Measurements from ENCODE around the gene ZFR. TPM values are rescaled to one million over a fixed set of nuclear protein-coding genes. Genes with fewer than 3 reads are reported as not detected.
"Not testable (repeated sequence)": the region's sequence is repeated elsewhere in the genome, so short reads cannot be mapped to it uniquely, and the experiment has no call there.

Gene ZFR
- total RNA-seq, 2 donors from 2014 or later, result 45.0 to 51.8 TPM

DNA sequence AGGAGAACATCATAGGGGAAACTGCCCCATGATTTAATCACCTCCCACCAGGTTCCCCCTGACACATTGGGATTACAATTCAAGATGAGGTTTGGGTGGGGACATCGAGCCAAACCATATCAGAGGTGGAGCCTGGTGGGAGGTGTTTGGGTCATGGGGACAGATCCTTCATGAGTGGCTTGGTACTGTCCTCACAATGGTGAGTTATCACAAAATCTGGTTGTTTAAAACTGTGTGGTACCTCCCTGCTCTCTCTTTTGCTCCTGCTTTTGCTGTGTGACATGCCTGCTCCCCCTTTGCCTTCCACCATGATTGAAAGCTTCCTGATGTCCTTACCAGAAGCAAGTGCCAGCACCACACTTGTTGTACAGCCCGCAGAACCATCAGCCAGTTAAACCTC is 16.2 kb upstream of the ZFR start:
- intact Hi-C loops (cut with DNase I), result no loop called here
- Histone ChIP-seq H3K9me3 (no peaks in the 10 kb centered on the region), H3K36me3 (no peaks in the 10 kb centered on the region), H3K27ac (no peak overlapping the region), H3K4me1 (no peaks in the 10 kb centered on the region), H3K9ac (ENCODE audit: low read depth in 2 of 2, low read length in 2 of 2) (no peak overlapping the region), H3K27me3 (no peaks in the 10 kb centered on the region), H3K4me3 (no peak overlapping the region)
- TF ChIP-seq, protein P1, sequence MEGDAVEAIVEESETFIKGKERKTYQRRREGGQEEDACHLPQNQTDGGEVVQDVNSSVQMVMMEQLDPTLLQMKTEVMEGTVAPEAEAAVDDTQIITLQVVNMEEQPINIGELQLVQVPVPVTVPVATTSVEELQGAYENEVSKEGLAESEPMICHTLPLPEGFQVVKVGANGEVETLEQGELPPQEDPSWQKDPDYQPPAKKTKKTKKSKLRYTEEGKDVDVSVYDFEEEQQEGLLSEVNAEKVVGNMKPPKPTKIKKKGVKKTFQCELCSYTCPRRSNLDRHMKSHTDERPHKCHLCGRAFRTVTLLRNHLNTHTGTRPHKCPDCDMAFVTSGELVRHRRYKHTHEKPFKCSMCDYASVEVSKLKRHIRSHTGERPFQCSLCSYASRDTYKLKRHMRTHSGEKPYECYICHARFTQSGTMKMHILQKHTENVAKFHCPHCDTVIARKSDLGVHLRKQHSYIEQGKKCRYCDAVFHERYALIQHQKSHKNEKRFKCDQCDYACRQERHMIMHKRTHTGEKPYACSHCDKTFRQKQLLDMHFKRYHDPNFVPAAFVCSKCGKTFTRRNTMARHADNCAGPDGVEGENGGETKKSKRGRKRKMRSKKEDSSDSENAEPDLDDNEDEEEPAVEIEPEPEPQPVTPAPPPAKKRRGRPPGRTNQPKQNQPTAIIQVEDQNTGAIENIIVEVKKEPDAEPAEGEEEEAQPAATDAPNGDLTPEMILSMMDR (IDR thresholded peaks at IDR 0.05), result no peak
- DNase-seq, result no peak

DNA sequence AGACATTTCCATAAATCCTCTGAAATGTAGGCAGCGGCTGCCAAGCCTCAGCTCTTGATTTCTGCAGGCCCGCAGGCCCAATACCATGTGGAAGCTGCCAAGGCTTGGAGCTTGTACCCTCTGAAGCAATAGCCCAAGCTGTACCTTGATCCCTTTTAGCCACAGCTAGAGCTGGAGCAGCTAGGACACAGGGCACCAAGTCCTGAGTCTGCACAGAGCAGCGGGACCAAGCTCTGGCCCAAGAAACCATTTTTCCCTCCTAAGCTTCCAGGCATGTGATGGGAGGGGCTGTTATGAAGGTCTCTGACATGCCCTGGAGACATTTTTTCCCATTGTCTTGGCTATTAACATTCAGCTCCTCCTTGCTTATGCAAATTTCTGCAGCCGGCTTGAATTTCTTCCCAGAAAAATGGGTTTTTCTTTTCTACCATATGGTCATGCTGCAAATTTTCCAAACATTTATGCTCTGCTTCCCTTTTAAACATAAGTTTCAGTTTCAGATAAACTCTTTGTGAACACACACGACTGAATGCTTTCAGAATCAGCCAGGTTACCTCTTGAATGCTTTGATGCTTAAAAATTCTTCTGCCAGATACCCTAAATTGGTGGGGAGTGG is 14.4 kb upstream of the ZFR start:
- TF ChIP-seq, protein P1 (IDR thresholded peaks at IDR 0.05), result no peak
- no peak overlapping the region for H3K4me3 ChIP-seq
- no peaks in the 10 kb centered on the region for H3K27me3 ChIP-seq
- no peak overlapping the region for H3K9ac ChIP-seq (ENCODE audit: low read depth in 2 of 2, low read length in 2 of 2)
- no peaks in the 10 kb centered on the region for H3K4me1 ChIP-seq
- no peak overlapping the region for H3K27ac ChIP-seq
- no peaks in the 10 kb centered on the region for H3K9me3 ChIP-seq
- DNase-seq, result no peak
- intact Hi-C loops (cut with DNase I), result no loop called here
- H3K36me3 ChIP-seq, result no peaks in the 10 kb centered on the region

DNA sequence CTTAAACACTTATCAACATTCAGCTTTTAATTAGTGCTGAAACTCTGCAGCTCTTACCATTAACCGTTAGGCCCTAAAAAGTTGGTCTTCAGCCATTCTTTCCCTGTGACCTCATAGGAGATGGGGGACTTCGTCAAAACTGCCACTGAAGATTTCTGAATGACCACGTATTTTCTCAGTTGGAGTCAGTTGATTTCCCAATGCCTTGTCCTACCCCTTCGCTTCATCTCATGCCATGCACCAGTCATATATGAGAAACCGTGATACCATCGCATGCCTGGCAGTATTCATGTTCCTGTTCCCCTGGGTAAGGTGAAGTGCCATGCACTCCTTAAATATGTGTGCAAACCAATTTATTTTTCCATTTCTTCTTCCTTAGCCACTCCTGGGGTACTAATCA is 10.8 kb upstream of the ZFR start:
- intact Hi-C loops (cut with DNase I), result no loop called here
- no peak overlapping the region for H3K9ac ChIP-seq (ENCODE audit: low read depth in 2 of 2, low read length in 2 of 2)
- TF ChIP-seq, protein P1 (IDR thresholded peaks at IDR 0.05), result no peak
- H3K36me3 ChIP-seq, result no peaks in the 10 kb centered on the region
- no peak overlapping the region for H3K4me3 ChIP-seq
- no peaks in the 10 kb centered on the region for H3K4me1 ChIP-seq
- no peak overlapping the region for H3K27ac ChIP-seq
- no peaks in the 10 kb centered on the region for H3K27me3 ChIP-seq
- no peak for DNase-seq
- no peaks in the 10 kb centered on the region for H3K9me3 ChIP-seq

DNA sequence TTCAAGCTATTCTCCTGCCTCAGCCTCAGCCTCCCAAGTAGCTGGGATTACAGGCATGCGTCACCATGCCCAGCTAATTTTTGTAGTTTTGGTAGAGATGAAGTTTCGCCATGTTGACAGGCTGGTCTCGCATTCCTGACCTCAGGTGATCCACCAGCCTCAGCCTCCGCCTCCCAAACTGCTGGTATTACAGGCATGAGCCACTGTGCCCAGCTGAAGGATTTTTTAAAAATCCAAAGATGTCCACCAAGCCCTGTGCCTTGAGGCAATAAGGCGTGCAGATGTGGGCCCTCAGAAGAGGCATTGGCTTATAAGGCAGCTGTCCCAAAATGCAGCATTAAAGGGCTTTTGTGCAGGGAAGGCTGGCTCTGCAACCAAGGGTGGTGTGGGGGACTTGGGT is 10.3 kb upstream of the ZFR start:
- Histone ChIP-seq H3K9me3 (no peaks in the 10 kb centered on the region), H3K4me3 (no peak overlapping the region), H3K9ac (ENCODE audit: low read depth in 2 of 2, low read length in 2 of 2) (no peak overlapping the region), H3K4me1 (no peaks in the 10 kb centered on the region), H3K36me3 (no peaks in the 10 kb centered on the region), H3K27ac (no peak overlapping the region), H3K27me3 (no peaks in the 10 kb centered on the region)
- intact Hi-C loops (cut with DNase I), result no loop called here
- TF ChIP-seq, protein P1 (IDR thresholded peaks at IDR 0.05), result no peak
- DNase-seq, result no peak

DNA sequence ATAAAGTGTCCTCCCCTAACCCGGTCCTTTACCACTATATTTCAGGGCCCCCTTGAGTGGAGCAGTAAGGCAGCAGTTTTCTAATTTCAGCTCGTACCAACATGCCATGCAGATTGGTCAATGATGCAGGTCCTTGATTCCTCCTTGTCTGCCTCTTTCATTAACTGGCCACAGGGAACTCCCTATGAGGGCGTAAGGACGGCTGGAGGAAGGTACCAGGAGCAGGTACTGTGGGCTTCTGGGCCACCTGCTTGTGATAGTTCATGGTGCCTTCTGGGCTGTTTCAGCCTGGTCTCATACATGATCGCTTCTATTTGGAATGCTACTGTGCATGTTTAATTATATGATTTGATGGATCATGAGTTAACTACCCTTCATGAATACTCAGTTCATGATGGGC is 9.4 kb upstream of the ZFR start:
- TF ChIP-seq, protein P1 (IDR thresholded peaks at IDR 0.05), result no peak
- H3K36me3 ChIP-seq, result no peaks in the 10 kb centered on the region
- H3K4me3 ChIP-seq, result no peak overlapping the region
- no peaks in the 10 kb centered on the region for H3K9me3 ChIP-seq
- no peaks in the 10 kb centered on the region for H3K4me1 ChIP-seq
- no peaks in the 10 kb centered on the region for H3K27me3 ChIP-seq
- intact Hi-C loops (cut with DNase I), result no loop called here
- H3K9ac ChIP-seq (ENCODE audit: low read depth in 2 of 2, low read length in 2 of 2), result no peak overlapping the region
- no peak overlapping the region for H3K27ac ChIP-seq
- no peak for DNase-seq

DNA sequence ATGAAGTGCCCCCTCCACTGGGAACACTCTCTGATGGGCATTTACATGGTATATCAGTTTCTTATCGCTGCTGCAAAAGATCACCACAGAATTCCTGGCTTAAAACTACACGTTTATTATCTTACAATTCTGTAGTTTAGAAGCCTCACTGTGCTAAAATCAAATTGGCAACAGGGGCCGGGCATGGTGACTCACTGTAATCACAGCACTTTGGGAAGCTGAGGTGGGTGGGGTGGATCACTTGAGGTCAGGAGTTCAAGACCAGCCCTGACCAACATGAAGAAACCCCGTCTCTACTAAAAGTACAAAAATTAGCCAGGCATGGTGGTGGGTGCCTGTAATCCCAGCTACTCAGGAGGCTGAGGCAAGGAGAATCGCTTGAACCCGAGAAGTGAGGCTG is 7.8 kb upstream of the ZFR start:
- H3K4me1 ChIP-seq; H3K36me3 ChIP-seq; intact Hi-C loops (cut with DNase I); H3K9ac ChIP-seq (ENCODE audit: low read depth in 2 of 2, low read length in 2 of 2); H3K9me3 ChIP-seq; DNase-seq; H3K27ac ChIP-seq; H3K4me3 ChIP-seq; H3K27me3 ChIP-seq: not testable (repeated sequence)

All from colonic mucosa (tissue), 4 donors.